Measurements from ENCODE around the gene INO80B. TPM values are rescaled to one million over a fixed set of nuclear protein-coding genes. Genes with fewer than 3 reads are reported as not detected.

INO80B gene
- total and polyA plus RNA-seq, 9 of the 15 experiments (the other 6 are each of a cell fraction or from before 2014, with no cell fraction given) = 0.41 to 22.6 (median 9.0) TPM

DNA sequence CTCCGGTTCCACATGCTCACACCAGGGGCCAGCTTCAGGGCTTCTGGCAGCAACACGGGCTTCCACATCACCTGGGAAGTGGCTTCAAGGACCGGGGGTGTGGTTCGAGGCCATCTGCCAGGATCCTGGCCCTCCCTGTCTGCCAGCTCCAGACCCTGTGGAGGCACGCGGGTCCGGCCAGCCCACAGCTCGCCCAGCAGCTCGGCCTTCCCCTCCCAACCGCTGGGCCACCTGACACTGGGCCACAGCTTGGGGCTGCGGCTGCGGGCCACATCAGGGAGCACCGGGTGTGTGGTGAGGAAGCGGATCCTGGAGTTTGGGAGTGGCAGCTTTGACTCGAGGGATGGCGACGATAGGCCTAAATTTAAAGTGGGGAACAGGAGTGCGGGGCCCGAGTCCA, 40.4 kb upstream of the INO80B start:
- ChIA-PET CTCF (ENCODE audit: low intra/inter-chr PET ratio) (no interaction called here), POLR2A (no interaction called here)
- ATAC-seq = no peak
- Histone ChIP-seq H3K4me3 (no peak overlapping the region), H3K36me3 (ENCODE audit: control insufficient read depth, insufficient read depth, low read length) (no peaks in the 10 kb centered on the region), H3K79me2 (ENCODE audit: control insufficient read depth, insufficient read depth, low read length) (no peaks in the 10 kb centered on the region), H3K9ac (ENCODE audit: insufficient read depth in 1 of 2, low read depth in 2 of 2, low read length in 2 of 2) (peak overlapping the region in 1 of 2 experiments; percentile 19; a peak in 1 of 4 replicates), H2AFZ (ENCODE audit: low read depth, low read length) (no peak overlapping the region), H3K27ac (ENCODE audit: extremely low read depth, low read depth, low read length) (no peak overlapping the region), H4K20me1 (replicated peaks; ENCODE audit: control insufficient read depth, insufficient read depth, low read length) (no peaks in the 10 kb centered on the region), H3K4me2 (ENCODE audit: insufficient read depth, low read length) (no peak overlapping the region), H3K27me3 (ENCODE audit: control insufficient read depth in 2 of 2, insufficient read depth in 2 of 2, low read length in 2 of 2) (peaks cover 3 to 22% of the 10 kb centered on the region in 2 experiments; a peak in 4 of 5 replicates), H3K9me1 (ENCODE audit: control insufficient read depth, insufficient read depth, low read length) (no peaks in the 10 kb centered on the region), H3K4me1 (replicated peaks in 1 of 2; ENCODE audit: control insufficient read depth in 2 of 2, insufficient read depth in 2 of 2, low read length in 2 of 2) (peaks cover 0 to 30% of the 10 kb centered on the region in 2 experiments; a peak in 3 of 5 replicates), H3K9me3 (replicated peaks; ENCODE audit: control insufficient read depth, insufficient read depth, low read depth, low read length) (no peaks in the 10 kb centered on the region)
- FAIRE-seq = no peak
- in situ Hi-C loops (cut with MboI) (no loop called here), intact Hi-C loops (cut with micrococcal nuclease) (no loop called here)
- DNase-seq (ENCODE audit: extremely low read depth in 1 of 4, low spot score in 3 of 4) = no peak
- BruUV-seq (replicated peaks) = no TSS peak
- 52% methylated on average over 9 of the region's 19 CpGs for WGBS (ENCODE audit: insufficient coverage, low coverage, missing lambda C conversion rate)
- TF ChIP-seq, protein P1, sequence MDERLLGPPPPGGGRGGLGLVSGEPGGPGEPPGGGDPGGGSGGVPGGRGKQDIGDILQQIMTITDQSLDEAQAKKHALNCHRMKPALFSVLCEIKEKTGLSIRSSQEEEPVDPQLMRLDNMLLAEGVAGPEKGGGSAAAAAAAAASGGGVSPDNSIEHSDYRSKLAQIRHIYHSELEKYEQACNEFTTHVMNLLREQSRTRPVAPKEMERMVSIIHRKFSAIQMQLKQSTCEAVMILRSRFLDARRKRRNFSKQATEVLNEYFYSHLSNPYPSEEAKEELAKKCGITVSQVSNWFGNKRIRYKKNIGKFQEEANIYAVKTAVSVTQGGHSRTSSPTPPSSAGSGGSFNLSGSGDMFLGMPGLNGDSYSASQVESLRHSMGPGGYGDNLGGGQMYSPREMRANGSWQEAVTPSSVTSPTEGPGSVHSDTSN (CRISPR knock-in tag; IDR thresholded peaks at IDR 0.05; ENCODE audit: low read depth) = no peak
- TF ChIP-seq, protein P1 (tag; conservative IDR thresholded peaks at IDR 0.05; ENCODE audit: low read depth) = no peak
- no peak for TF ChIP-seq SREBF1 (IDR thresholded peaks at IDR 0.05; ENCODE audit: borderline replicate concordance, low read depth, low read length)
- TF ChIP-seq TAF1 (IDR thresholded peaks at IDR 0.05; ENCODE audit: control insufficient read depth, extremely low read depth, insufficient read depth, low read length, severe bottlenecking) = no peak
- TF ChIP-seq ELF4 (CRISPR knock-in tag; IDR thresholded peaks at IDR 0.05) = no peak
- TF ChIP-seq GATAD2A (IDR thresholded peaks at IDR 0.05) = no peak
- no peak for TF ChIP-seq SLC30A9 (CRISPR knock-in tag; IDR thresholded peaks at IDR 0.05)
- TF ChIP-seq CHD4 (IDR thresholded peaks at IDR 0.05; ENCODE audit: insufficient read depth, insufficient replicate concordance, low read depth, low read length, poor library complexity, severe bottlenecking) = no peak
- TF ChIP-seq, protein P2, sequence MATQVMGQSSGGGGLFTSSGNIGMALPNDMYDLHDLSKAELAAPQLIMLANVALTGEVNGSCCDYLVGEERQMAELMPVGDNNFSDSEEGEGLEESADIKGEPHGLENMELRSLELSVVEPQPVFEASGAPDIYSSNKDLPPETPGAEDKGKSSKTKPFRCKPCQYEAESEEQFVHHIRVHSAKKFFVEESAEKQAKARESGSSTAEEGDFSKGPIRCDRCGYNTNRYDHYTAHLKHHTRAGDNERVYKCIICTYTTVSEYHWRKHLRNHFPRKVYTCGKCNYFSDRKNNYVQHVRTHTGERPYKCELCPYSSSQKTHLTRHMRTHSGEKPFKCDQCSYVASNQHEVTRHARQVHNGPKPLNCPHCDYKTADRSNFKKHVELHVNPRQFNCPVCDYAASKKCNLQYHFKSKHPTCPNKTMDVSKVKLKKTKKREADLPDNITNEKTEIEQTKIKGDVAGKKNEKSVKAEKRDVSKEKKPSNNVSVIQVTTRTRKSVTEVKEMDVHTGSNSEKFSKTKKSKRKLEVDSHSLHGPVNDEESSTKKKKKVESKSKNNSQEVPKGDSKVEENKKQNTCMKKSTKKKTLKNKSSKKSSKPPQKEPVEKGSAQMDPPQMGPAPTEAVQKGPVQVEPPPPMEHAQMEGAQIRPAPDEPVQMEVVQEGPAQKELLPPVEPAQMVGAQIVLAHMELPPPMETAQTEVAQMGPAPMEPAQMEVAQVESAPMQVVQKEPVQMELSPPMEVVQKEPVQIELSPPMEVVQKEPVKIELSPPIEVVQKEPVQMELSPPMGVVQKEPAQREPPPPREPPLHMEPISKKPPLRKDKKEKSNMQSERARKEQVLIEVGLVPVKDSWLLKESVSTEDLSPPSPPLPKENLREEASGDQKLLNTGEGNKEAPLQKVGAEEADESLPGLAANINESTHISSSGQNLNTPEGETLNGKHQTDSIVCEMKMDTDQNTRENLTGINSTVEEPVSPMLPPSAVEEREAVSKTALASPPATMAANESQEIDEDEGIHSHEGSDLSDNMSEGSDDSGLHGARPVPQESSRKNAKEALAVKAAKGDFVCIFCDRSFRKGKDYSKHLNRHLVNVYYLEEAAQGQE (IDR thresholded peaks at IDR 0.05; ENCODE audit: borderline replicate concordance) = no peak
- TF ChIP-seq, protein P2 (CRISPR knock-in tag; IDR thresholded peaks at IDR 0.05; ENCODE audit: low read depth) = no peak
- TF ChIP-seq, protein P3, sequence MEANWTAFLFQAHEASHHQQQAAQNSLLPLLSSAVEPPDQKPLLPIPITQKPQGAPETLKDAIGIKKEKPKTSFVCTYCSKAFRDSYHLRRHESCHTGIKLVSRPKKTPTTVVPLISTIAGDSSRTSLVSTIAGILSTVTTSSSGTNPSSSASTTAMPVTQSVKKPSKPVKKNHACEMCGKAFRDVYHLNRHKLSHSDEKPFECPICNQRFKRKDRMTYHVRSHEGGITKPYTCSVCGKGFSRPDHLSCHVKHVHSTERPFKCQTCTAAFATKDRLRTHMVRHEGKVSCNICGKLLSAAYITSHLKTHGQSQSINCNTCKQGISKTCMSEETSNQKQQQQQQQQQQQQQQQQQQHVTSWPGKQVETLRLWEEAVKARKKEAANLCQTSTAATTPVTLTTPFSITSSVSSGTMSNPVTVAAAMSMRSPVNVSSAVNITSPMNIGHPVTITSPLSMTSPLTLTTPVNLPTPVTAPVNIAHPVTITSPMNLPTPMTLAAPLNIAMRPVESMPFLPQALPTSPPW (CRISPR knock-in tag; IDR thresholded peaks at IDR 0.05) = no peak

All from K562 (cell line).